Colonic mucosa (tissue), 4 donors: ENCODE results near the gene PIP4K2A. TPM values are rescaled to one million over a fixed set of nuclear protein-coding genes. Genes with fewer than 3 reads are reported as not detected.

Experiments used
- DNase-seq: peaks from one replicate; pipeline ENCODE4 v3.0.0-alpha.2; 2020
- H3K27ac ChIP-seq: fragments of 200-600 bp; one replicate; pipeline ENCODE4 v1.8.0; 2021
- H3K27me3 ChIP-seq: fragments of 200-600 bp; one replicate; pipeline ENCODE4 v1.8.0; 2021
- H3K36me3 ChIP-seq: fragments of 200-600 bp; one replicate; pipeline ENCODE4 v1.8.0; 2021
- H3K4me1 ChIP-seq: fragments of 200-600 bp; one replicate; pipeline ENCODE4 v1.8.0; 2021; ENCODE audit warnings: mild to moderate bottlenecking
- H3K4me3 ChIP-seq: fragments of 200-600 bp; one replicate; pipeline ENCODE4 v1.8.0; 2021
- H3K9ac ChIP-seq, 2 donors: one replicate each; pipeline ENCODE4 v1.7.0; 2013; ENCODE audit warnings: control low read depth in 2 of 2, low read depth in 2 of 2, low read length in 2 of 2
- H3K9me3 ChIP-seq: fragments of 200-600 bp; one replicate; pipeline ENCODE4 v1.8.0; 2021
- CTCF ChIP-seq: fragments of 200-600 bp; IDR thresholded peaks from one replicate; pipeline ENCODE4 v1.8.0; 2022; ENCODE audit warnings: antibody characterized with exemption, mild to moderate bottlenecking
- intact Hi-C: fragments of 100-400 bp; cut with DNase I; formaldehyde crosslinking; loops from one replicate; pipeline ENCODE4 v1.14.1; 2022
- total RNA-seq, 2 donors: library from RNA; stranded (reverse); fragmentation: NEBNext Ultra II Directional in 1 of 2; extraction: Animal tissue kit (Norgen Biotek cat#: 25700) in 1 of 2; gene quantifications; one replicate each; pipeline ENCODE4 v1.2.1, GENCODE V29; 2021
- donor health status: healthy.
- donor health status: DM: no; HTN: no; CAD: no.
- donor health status: DM: no; HTN: no; CAD: no.

PIP4K2A gene
- total RNA-seq, 2 donors from 2014 or later = 12.1 to 14.9 TPM

GRCh38 chr10:22489467-22489866 lies 224.9 kb downstream of the PIP4K2A start:
- Histone ChIP-seq H3K4me1 (no peaks in the 10 kb centered on the region), H3K9ac (no peak overlapping the region), H3K4me3 (no peak overlapping the region), H3K36me3 (no peaks in the 10 kb centered on the region), H3K9me3 (no peaks in the 10 kb centered on the region), H3K27me3 (no peaks in the 10 kb centered on the region), H3K27ac (no peak overlapping the region)
- no peak for DNase-seq
- intact Hi-C loops = no loop called here
- no peak for TF ChIP-seq CTCF

- Histone ChIP-seq H3K9ac (no peak overlapping the region), H3K4me3 (no peak overlapping the region), H3K27me3 (no peaks in the 10 kb centered on the region), H3K27ac (no peak overlapping the region), H3K9me3 (no peaks in the 10 kb centered on the region), H3K4me1 (no peaks in the 10 kb centered on the region), H3K36me3 (no peaks in the 10 kb centered on the region)
- intact Hi-C loops = no loop called here
- no peak for DNase-seq
- no peak for TF ChIP-seq CTCF
These were observed 227.9 kb downstream of the PIP4K2A start for GRCh38 chr10:22486431-22486830.

Other genes starting within 250 kb of the PIP4K2A start
- gene ARMC3, start 213.5 kb upstream of the PIP4K2A start, total RNA-seq = not detected